CD14-positive monocyte (primary cell): ENCODE measurements around the gene SMAGP. TPM values are rescaled to one million over a fixed set of nuclear protein-coding genes. Genes with fewer than 3 reads are reported as not detected.
"Not testable (repeated sequence)": the region's sequence is repeated elsewhere in the genome, so short reads cannot be mapped to it uniquely, and the experiment has no call there.

ENCODE experiments used
- DNase-seq, 3 donors: peaks; one replicate each; pipeline ENCODE4 v3.0.0-alpha.2; 2011 to 2022
- H2AFZ ChIP-seq: 2 replicates; pipeline ENCODE4 v1.6.0; 2012; ENCODE audit warnings: mild to moderate bottlenecking, low read depth, low read length, inconsistent platforms; ENCODE audit not compliant: insufficient read depth, poor library complexity, severe bottlenecking
- H3K27ac ChIP-seq, 2 donors: 1 replicate in 1 of 2; 2 replicates in 1 of 2; pipeline ENCODE4 v1.5.1; 2012 to 2013; ENCODE audit warnings: low read length in 2 of 2, control low read depth in 1 of 2, inconsistent platforms in 1 of 2, low read depth in 1 of 2, mild to moderate bottlenecking in 1 of 2
- H3K27me3 ChIP-seq, 2 donors: one replicate each; pipeline versions ENCODE4 v1.6.0 to v1.6.1; 2011 to 2013; ENCODE audit warnings: low read length in 2 of 2; ENCODE audit not compliant: control insufficient read depth in 2 of 2, insufficient read depth in 2 of 2
- H3K36me3 ChIP-seq, 2 donors: replicated peaks in 1 of 2; 1 replicate in 1 of 2; 2 replicates in 1 of 2; pipeline versions ENCODE4 v1.5.1 to v1.6.1; 2012 to 2013; ENCODE audit warnings: low read length in 2 of 2, control low read depth in 1 of 2, inconsistent platforms in 1 of 2, mild to moderate bottlenecking in 1 of 2; ENCODE audit not compliant: insufficient read depth in 2 of 2, control insufficient read depth in 1 of 2
- H3K4me1 ChIP-seq, 2 donors: 1 replicate in 1 of 2; 2 replicates in 1 of 2; pipeline versions ENCODE4 v1.5.1 to v1.6.1; 2012 to 2013; ENCODE audit warnings: low read length in 2 of 2, control low read depth in 1 of 2, inconsistent platforms in 1 of 2, mild to moderate bottlenecking in 1 of 2, moderate library complexity in 1 of 2; ENCODE audit not compliant: insufficient read depth in 2 of 2, control insufficient read depth in 1 of 2
- H3K4me2 ChIP-seq: replicated peaks from 2 replicates; pipeline ENCODE3; 2012; ENCODE audit warnings: low read length, moderate library complexity, mild to moderate bottlenecking; ENCODE audit not compliant: poor library complexity, severe bottlenecking; ENCODE audit errors: extremely low read depth
- H3K4me3 ChIP-seq, 3 experiments: fragments of 200-600 bp in 1 of 3; sonication (generic) in 1 of 3; replicated peaks in 1 of 3; 1 replicate in 2 of 3; 2 replicates in 1 of 3; pipeline ENCODE4 v1.5.1; 2011 to 2013; ENCODE audit warnings: low read length in 3 of 3, mild to moderate bottlenecking in 3 of 3, control low read depth in 2 of 3, low read depth in 2 of 3, inconsistent platforms in 1 of 3, moderate library complexity in 1 of 3
- H3K79me2 ChIP-seq: 2 replicates; pipeline ENCODE4 v1.6.0; 2012; ENCODE audit warnings: mild to moderate bottlenecking, control low read depth, inconsistent platforms, low read length, moderate library complexity; ENCODE audit not compliant: insufficient read depth
- H3K9ac ChIP-seq: 2 replicates; pipeline ENCODE4 v1.6.0; 2017; ENCODE audit warnings: low read length, mild to moderate bottlenecking; ENCODE audit not compliant: insufficient read depth, poor library complexity, severe bottlenecking
- H3K9me3 ChIP-seq, 2 donors: replicated peaks in 1 of 2; 1 replicate in 1 of 2; 2 replicates in 1 of 2; pipeline versions ENCODE4 v1.5.1 to v1.6.1; 2012 to 2013; ENCODE audit warnings: low read length in 2 of 2, control low read depth in 1 of 2; ENCODE audit not compliant: control insufficient read depth in 1 of 2, insufficient read depth in 1 of 2
- H4K20me1 ChIP-seq: 2 replicates; pipeline ENCODE4 v1.6.0; 2012; ENCODE audit warnings: mild to moderate bottlenecking, low read length, control low read depth, moderate library complexity; ENCODE audit not compliant: insufficient read depth
- H3K27ac Mint-ChIP-seq, 7 donors: one replicate each; pipeline ENCODE4 v1.8.0; 2020; ENCODE audit warnings: mild to moderate bottlenecking in 7 of 7, mixed read lengths in 7 of 7, moderate library complexity in 6 of 7, inconsistent platforms in 2 of 7
- H3K27me3 Mint-ChIP-seq, 3 donors: one replicate each; pipeline ENCODE4 v1.8.0; 2021 to 2022; ENCODE audit warnings: low read depth in 3 of 3, mild to moderate bottlenecking in 3 of 3, mixed read lengths in 3 of 3, moderate library complexity in 3 of 3, inconsistent platforms in 1 of 3
- H3K36me3 Mint-ChIP-seq, 2 donors: one replicate each; pipeline ENCODE4 v1.8.0; 2020; ENCODE audit warnings: mixed read lengths in 2 of 2, inconsistent platforms in 1 of 2, mild to moderate bottlenecking in 1 of 2
- H3K4me1 Mint-ChIP-seq: one replicate; pipeline ENCODE4 v1.8.0; 2020; ENCODE audit warnings: mild to moderate bottlenecking, mixed read lengths
- H3K4me3 Mint-ChIP-seq, 2 donors: one replicate each; pipeline ENCODE4 v1.8.0; 2020; ENCODE audit warnings: mild to moderate bottlenecking in 2 of 2, mixed read lengths in 2 of 2, moderate library complexity in 1 of 2
- H3K9me3 Mint-ChIP-seq, 7 donors: one replicate each; pipeline ENCODE4 v1.8.0; 2020 to 2022; ENCODE audit warnings: mixed read lengths in 7 of 7, mild to moderate bottlenecking in 6 of 7, moderate library complexity in 6 of 7, inconsistent platforms in 2 of 7
- WGBS: methylation state at CpG from one replicate; pipeline ENCODE4 v1.1.5; 2013; ENCODE audit warnings: missing lambda C conversion rate; ENCODE audit not compliant: insufficient coverage; 5-methylcytosine and 5-hydroxymethylcytosine counted together
- intact Hi-C, 2 donors: fragments of 100-400 bp; cut with micrococcal nuclease; formaldehyde crosslinking; loops; one replicate each; pipeline versions ENCODE4 v1.15.0 to v1.15.1; 2023
- polyA plus RNA-seq, 3 donors: library from polyadenylated mRNA; depleted of rRNA in 1 of 3; unstranded in 2 of 3; stranded (reverse) in 1 of 3; fragments of 300-500 nt in 2 of 3; fragments of >200 nt in 1 of 3; fragmentation: Illumina TruSeq in 2 of 3; gene quantifications; 1 replicate in 2 of 3; 2 replicates in 1 of 3; pipeline ENCODE4 v1.2.3, GENCODE V29; 2012 to 2021
- TF ChIP-seq, protein P1 (sequence below): fragments of 200-600 bp; IDR thresholded peaks from one replicate; pipeline ENCODE4 v1.8.0; 2022; ENCODE audit warnings: antibody characterized with exemption, mild to moderate bottlenecking

Gene SMAGP
- polyA plus RNA-seq, 3 donors: 2.6 to 6.6 (median 3.0) TPM

- H3K27ac ChIP-seq: peak overlapping the region in 1 of 2 donors; percentile 61
- no peak overlapping the region for H3K4me3 Mint-ChIP-seq
- H3K4me1 Mint-ChIP-seq: peaks cover 30% of the 10 kb centered on the region
Observed at GRCh38 chr12:51306507-51306906, 36.3 kb upstream of the SMAGP start.

DNA sequence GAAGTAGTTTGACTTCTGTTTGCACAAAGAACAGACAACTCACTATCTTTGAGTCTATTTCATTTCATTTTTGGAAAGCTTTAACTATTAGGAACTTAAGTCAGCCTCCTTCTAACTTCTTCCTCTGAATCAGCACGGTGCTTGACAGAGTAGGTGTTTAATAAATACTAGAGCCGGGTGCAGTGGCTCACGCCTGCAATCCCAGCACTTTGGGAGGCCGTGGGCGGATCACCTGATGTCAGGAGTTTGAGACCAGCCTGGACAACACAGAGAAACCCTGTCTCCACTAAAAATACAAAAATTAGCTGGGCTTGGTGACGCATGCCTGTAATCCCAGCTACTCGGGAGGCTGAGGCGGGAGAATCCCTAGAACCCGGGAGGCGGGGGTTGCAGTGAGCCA lies 30.6 kb upstream of the SMAGP start:
- DNase-seq, H3K27ac Mint-ChIP-seq, H3K27ac ChIP-seq, H3K27me3 Mint-ChIP-seq, H3K4me3 Mint-ChIP-seq, H2AFZ ChIP-seq, H3K4me3 ChIP-seq, H3K4me2 ChIP-seq, H3K4me1 Mint-ChIP-seq, intact Hi-C loops, H3K27me3 ChIP-seq, H3K9ac ChIP-seq, H3K4me1 ChIP-seq, H3K9me3 ChIP-seq, H3K9me3 Mint-ChIP-seq: not testable (repeated sequence)
- peaks cover 68 to 95% of the 10 kb centered on the region in 2 donors for H3K36me3 Mint-ChIP-seq
- peaks cover 46% of the 10 kb centered on the region for H3K79me2 ChIP-seq
- H3K36me3 ChIP-seq: peaks cover 91 to 93% of the 10 kb centered on the region in 2 donors
- WGBS: 90% methylated on average over 5 of the region's 10 CpGs
- H4K20me1 ChIP-seq: peaks cover 92% of the 10 kb centered on the region

More at GRCh38 chr12:51306507-51306906, 36.3 kb upstream of the SMAGP start:
- Mint-ChIP-seq H3K27ac (peak overlapping the region in 5 of 7 donors; percentile 12 to 81 (median 76)), H3K9me3 (peaks cover 0 to 3% (median 0%) of the 10 kb centered on the region in 7 donors), H3K36me3 (peaks cover 75 to 93% of the 10 kb centered on the region in 2 donors), H3K27me3 (no peaks in the 10 kb centered on the region)
- no peak overlapping the region for H2AFZ ChIP-seq
- peak overlapping the region; percentile 2 for H3K9ac ChIP-seq
- peaks cover 91% of the 10 kb centered on the region for H3K79me2 ChIP-seq
- H3K4me3 ChIP-seq: no peak overlapping the region
- peaks cover 82 to 93% of the 10 kb centered on the region in 2 donors for H3K36me3 ChIP-seq
- peaks cover 100% of the 10 kb centered on the region for H4K20me1 ChIP-seq
- WGBS: no CpG with 5 or more reads among the region's 5 CpGs
- no peak for DNase-seq
- no peaks in the 10 kb centered on the region for H3K27me3 ChIP-seq
- intact Hi-C loops: no loop called here
- H3K9me3 ChIP-seq: no peaks in the 10 kb centered on the region
- TF ChIP-seq, protein P1, sequence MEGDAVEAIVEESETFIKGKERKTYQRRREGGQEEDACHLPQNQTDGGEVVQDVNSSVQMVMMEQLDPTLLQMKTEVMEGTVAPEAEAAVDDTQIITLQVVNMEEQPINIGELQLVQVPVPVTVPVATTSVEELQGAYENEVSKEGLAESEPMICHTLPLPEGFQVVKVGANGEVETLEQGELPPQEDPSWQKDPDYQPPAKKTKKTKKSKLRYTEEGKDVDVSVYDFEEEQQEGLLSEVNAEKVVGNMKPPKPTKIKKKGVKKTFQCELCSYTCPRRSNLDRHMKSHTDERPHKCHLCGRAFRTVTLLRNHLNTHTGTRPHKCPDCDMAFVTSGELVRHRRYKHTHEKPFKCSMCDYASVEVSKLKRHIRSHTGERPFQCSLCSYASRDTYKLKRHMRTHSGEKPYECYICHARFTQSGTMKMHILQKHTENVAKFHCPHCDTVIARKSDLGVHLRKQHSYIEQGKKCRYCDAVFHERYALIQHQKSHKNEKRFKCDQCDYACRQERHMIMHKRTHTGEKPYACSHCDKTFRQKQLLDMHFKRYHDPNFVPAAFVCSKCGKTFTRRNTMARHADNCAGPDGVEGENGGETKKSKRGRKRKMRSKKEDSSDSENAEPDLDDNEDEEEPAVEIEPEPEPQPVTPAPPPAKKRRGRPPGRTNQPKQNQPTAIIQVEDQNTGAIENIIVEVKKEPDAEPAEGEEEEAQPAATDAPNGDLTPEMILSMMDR: no peak
- no peak overlapping the region for H3K4me2 ChIP-seq
- no peaks in the 10 kb centered on the region for H3K4me1 ChIP-seq
